GM19468 (cell line): ENCODE measurements around the gene SMYD1.

ENCODE experiments used
- ATAC-seq: cut with Tn5 transposase; IDR thresholded peaks from one replicate; pipeline ENCODE4 v1.9.1; 2021; ENCODE audit warnings: mild to moderate bottlenecking, moderate library complexity, moderate number of reproducible peaks; ENCODE audit not compliant: unreplicated experiment; ENCODE audit errors: extremely low read depth

Gene SMYD1

DNA sequence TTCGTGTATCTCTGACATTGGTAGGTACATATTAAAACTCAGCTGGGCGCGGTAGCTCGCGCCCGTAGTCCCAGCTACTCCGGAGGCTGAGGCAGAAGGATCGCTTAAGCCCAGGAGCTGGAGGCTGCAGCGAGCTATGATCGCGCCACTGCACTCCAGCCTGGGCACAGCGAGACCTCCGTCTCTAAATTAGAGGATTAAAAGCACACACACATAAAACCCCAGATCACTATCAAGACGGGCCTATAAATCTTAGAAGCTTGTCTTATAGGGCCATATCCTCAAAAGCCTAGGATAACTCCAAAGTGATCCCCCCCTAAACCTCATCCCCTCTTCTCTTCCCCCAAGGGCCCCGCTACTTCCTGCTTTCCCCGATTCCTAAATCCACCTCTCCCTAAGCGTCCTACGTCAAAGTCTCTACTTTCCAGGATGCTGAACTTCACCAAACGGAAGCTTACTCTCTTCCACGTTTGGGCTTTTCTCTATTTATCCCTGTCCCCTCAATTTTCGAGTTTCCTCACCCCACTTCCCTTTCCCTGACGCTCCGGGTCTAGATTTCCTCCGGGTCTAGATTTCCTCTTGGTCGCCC is 12.7 kb upstream of the SMYD1 start:
- no peak for ATAC-seq

DNA sequence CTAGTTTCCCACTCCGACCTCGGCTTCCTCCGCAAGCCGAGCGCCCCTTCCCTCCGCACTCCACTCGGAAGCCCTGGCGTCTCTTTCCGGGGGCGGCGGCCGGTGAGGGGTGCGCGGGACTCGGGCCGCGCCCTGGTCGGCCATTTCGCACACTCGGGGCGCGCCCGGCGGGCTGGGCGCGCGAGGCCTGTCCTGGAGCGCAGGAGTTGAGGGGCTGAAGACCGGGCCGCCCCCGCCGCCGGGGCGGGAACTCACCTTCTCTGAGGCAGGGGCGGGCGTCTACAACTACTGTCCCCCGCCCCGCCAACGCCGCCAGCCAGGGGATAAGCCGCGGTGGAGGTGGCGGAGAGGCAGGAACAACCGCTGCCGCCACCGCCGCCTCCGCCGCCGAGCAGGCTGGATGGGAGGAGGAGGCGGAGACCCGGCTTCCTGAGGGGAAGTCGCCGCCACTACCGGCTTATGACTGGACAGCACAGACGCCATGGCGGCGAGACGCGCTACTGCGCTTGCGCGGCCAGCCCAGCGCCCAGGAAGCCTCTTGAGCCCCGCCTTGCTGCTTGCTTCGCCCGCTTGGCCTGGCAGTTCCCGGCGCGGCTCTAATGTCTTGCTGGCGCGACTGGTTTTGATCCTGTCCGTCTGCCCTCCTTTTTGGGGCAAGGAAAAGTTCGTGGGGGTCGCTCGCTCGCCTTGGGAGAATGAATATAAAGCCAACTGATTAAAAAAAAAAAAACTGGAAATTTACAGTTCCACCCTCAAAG is 12.1 kb upstream of the SMYD1 start, which contains the start of gene KRCC1:
Gene KRCC1 (minus strand): TSS at position 413 of the 758 bp plus-strand sequence. CDS start 27,220 bp downstream, outside the sequence.
- peak; percentile 88 for ATAC-seq

DNA sequence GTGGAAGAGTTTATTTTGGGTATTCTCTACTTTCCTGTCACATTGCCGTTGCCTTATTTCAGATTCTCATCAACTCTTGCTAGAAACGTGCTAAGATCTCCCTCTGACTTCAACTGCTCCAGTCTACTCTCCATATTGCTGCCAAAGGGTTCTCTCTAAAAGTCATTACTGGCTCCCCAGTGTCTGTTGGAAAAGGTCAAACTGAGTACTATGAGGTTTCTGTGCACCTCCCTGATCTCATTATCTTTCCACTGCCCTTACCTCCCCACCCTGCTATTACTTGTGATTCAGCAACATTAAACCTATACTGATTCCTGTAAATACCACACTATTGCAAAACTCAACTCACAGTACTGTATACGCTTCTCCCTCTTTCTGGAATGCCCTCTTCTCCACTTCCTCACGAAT is 10.2 kb upstream of the SMYD1 start:
- no peak for ATAC-seq

DNA sequence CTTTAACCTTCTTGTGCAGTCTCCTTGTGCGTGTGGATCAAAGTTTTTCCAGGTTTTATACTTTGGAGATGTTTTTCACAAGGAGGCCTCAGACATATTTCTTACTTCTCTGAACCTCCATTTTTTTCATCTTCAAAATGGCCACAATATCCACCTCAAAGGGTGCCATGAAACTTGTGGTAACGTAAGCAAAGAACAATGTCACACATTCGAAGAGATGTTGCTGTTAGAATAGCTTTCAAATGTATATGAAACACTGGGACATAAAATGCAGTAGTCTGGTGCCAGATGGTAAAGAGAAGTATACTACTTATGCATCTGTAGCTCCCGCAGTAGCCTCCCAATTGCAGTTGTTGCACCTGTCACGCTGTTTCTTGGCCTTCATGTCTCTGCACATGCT is 9.4 kb upstream of the SMYD1 start:
- no peak for ATAC-seq

DNA sequence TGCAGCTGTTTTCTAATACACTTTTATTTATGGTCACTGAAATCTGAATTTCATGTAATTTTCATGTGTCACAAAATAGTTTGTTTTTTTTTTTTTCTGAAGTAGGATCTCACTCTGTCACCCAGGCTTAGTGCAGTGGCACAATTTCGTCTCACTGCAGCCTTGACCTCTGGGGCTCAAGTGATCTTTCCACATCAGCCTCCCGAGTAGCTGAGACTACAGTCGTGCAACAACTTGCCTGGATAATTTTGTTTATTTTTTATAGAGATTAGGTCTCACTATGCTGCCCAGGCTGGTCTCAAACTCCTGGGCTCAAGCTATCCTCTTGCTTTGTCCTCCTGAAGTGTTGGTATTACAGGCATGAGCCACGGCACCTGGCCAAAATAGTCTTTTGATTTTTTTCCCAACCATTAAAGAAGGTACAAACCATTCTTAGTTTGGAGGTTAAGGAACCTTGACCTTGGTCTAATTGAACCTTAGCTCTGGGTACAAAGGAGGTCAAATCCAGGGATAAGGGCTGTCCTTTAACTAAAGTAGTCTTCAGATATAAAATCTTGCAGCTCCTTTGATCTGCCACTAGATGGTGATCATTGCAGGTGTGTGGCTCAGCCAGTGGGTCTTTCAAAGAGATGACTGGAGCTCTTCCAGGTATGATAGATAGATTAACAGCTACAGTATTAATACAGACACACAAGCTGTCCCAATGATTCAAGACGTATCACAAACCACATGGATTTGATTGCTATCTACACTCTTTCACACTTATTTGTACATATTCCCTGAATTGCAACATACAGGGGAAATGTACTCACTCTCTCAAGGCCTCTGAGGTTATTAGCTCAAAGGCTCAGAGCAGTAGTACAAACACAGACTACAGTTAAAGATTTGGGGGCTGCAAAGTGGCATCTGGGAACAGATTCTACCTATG is 7.4 kb upstream of the SMYD1 start:
- no peak for ATAC-seq

DNA sequence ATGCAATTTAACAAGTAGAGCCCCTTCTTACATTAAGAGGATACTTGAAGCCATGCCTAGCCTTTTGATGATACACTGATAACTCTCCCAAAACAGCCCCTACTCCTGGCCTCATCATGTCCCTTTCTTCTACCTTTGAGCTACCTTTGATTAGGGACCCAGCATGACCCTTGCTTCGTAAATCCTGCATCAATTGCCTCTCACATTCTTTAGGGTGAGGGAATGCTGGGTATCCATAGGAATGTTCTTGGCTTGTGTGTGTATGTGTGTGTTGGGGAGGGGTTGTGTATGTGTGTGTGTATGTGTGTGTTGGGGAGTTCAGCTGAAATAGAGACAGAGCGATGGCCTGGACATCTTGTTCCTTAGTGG is 6.7 kb upstream of the SMYD1 start:
- ATAC-seq: no peak

DNA sequence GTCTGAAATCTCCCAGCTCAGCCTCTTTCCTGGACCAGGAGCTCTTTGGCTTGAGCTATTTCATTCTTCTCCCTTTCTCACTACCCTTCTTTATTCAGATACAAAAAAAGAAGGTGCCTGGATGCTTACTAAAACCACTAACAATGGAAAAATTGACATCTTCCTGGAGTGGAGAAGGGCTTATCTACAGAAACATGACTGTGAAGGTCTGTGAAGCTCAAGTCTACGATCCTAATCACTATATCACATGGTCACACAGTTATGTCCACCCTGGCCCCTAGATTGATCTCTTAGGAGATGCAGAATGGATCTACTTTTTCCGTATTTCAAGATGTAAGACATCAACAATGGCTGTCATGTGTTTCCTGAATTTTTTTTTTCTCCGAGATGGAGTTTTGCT is 6.3 kb upstream of the SMYD1 start:
- ATAC-seq: no peak

DNA sequence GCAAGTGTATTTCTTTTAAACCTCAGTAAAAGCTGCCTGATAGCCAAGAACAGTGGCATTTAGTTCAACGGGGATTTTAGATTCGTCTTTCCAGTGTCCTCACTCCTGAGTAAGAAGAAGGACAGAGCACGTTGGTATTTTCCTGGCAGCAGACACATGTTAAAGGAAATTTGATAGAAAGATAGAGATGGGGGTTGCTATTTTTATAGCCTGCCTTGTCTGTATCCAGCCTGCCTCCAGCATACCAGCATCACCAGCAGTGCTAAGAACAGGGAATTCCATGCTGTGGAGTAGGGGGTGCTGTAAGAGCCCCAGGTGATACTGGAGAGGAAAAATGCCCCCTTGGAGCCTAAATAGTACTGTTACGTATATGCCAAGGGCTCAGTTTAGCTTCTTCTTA is 1.1 kb upstream of the SMYD1 start:
- no peak for ATAC-seq

DNA sequence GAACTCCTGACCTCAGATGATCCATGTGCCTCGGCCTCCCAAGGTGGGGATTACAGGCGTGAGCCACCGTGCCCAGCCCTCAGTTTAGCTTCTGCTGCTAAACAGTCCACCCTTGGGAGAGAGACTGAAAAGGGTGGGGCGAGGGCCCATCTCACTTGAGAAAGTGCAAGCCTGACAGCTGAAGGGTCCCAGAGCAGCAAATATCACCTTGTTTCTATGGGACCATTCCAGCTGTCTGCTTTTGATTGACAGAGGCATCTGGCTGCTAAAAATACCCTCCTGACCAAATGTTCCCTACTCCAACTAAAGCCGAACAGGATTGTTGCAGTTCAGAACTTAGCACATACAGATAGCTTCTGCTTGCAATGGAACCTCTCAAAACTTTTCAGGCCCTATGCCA is 436 bp upstream of the SMYD1 start:
- ATAC-seq: no peak

DNA sequence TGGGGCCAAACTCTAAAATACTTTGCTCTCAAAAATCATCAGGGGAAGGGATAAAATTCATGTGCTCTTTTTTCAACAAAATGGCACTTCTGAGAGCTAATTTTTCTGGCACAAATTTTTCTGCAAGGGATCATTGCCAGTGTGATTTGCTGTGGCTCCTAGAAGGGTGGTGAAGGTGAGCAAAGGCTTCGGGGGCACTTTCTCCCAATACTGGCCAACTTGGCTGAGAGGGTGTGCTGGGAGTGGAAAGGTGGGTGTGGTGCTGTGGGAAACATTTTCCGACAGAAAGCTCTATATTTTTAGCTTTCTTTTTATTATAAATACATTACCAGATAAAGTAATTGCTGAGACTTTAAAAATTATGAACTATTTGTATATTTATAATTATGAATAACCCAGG is 419 bp downstream of the SMYD1 start:
- no peak for ATAC-seq

DNA sequence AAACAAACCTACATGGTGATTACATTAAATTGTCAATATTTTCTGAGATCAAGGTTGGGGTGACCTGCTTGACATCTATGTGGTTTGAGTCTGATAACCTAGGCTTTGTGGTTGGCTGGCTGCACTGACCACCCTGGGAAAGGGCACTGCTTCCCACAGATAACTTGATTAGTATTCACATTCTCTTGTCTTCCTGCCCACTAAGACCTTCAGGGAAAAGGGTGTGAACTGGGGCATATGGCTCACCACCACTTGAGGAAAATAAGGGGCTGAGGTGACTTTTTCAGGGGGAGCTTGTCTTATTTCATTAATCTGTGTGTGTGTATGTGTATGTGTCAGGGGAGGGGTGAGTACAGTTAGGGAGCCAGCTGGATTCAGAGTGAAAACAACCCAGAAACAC is 1.5 kb downstream of the SMYD1 start:
- ATAC-seq: no peak

DNA sequence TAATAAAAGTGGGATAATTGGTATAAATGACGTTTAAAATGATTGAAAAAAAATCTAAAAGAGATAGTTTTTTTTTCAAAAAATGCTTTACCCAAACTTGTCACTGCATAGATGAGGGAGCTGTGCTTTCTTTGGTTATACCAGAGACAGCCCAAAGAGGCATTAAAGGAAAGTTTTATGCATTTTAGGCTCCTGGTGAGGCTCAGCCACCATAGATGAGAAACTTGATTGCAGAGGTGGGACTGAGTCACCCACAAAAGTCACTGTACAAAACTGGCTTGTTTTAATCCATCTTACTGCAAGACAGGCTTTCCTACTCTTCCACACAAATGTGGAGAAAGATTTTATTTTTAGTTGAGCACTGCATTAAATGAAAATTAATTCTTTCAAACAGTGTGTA is 2.4 kb downstream of the SMYD1 start:
- ATAC-seq: no peak

DNA sequence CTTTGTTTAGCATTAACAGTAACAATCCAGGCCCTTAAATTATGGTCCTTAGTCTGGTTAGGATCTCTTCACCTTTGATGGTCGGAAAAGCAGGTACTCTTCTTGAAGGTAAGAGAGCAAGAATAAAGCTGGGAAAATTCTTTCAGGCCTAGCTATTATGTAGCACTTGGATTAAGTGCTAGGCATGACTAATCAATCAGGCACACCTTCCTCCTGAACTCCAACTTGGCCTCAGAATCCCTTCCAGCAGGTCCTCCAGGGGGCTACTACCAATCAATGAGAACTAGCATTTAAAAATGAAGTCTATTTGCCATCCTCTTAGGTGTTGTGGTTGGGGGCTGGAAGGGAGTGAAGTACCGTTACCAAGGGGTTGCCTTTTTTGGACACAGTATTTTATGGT is 3.7 kb downstream of the SMYD1 start:
- ATAC-seq: no peak

DNA sequence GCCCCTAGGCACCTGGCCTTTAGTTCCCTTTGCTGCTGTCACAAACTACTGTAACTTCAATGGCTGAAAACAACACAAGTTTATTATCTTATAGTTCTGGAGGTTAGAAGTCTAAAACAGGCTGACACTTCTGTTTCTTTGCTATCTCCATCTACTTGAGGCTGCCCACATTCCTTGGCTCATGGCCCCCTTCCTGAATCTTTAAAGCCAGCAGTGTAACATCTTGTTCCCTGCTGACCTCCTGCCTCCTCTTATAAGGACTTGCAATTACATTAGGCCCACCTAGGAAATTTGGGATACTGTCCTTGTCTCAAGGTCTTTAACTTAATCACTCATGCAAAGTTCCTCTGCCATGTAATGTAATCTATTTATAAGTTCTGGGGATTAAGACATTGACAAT is 6.5 kb downstream of the SMYD1 start:
- ATAC-seq: no peak

DNA sequence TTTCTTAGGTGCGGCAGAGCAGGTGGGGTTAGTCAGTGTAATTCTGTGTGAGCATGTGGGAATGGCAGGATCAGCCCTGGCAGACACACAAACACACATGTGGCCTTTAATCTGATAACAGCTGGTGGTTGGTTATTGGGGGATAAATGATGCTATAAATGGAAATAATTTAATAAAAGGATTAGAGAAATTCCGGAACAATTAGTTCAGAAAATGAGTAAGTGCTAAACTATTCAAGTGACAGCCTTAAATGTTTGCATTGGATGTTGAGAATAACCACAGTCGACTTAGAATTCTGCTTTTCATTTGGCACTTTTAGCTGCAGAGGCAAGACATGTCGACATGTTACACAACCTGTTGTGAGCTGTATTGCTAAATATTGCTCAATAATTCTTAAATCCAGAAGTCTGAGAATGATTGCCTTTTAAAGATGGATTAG is 7.2 kb downstream of the SMYD1 start:
- no peak for ATAC-seq

DNA sequence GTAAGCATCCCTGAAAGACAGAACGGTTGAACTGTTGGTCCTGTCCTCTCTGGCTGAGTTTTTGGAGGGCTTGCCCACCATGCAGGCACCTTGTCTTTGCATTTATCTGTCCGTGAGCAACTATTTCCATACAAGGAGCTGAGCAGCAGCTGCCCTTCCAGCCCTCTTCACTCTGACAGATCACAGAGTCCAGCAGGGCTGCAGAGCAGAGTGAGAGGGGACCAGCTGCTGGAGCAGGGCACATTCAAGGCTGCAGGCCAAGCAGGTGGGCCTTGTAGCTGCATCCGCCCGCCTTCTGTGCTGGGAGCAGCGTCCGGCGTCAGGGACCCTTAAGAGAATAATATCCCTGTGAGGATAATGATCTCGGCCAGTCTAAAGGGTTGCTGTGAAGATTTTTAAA is 9.5 kb downstream of the SMYD1 start:
- no peak for ATAC-seq

DNA sequence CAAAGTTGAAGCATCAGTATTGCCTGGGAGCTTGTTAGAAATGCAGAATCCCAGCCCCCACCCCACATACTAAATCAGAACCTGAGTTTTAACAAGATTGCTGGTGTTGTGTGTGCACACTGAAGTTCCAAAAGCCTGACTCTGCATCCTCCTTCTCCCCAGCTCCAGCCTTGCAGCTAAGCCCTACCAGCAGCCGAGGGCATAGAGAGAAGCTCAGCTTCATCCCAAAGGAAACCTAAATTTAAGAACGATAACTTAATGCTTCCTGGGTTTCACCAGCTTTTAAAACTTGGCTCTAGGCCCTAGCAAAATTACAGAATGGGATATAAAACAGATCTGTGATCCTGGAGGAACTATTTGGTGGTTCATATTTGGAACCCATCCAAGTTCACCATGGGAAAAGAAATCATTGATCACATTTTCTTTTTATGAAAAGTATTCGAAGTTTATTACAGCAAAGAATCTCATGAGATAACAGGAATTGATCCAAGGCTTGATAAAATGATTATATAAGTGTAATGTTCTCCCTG is 11.1 kb downstream of the SMYD1 start:
- no peak for ATAC-seq

DNA sequence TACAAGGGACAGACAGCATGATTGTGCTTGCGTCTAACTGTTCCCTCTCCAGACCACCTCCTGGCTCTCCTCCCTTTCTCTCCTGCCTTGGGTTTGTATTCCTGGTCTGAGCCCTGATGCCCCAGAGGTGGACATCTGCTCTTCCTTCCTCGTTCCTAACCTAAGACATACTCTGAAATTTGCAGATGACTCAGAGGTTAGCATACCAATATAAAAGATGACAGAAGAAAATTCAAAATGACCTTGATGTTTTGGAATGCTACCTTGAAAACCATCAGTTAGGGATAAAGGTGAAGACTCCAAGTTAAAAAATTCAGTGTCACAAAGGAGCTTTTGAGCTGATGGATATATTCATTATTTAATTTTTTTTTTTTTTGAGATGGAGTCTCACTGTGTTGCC is 12.9 kb downstream of the SMYD1 start:
- no peak for ATAC-seq

DNA sequence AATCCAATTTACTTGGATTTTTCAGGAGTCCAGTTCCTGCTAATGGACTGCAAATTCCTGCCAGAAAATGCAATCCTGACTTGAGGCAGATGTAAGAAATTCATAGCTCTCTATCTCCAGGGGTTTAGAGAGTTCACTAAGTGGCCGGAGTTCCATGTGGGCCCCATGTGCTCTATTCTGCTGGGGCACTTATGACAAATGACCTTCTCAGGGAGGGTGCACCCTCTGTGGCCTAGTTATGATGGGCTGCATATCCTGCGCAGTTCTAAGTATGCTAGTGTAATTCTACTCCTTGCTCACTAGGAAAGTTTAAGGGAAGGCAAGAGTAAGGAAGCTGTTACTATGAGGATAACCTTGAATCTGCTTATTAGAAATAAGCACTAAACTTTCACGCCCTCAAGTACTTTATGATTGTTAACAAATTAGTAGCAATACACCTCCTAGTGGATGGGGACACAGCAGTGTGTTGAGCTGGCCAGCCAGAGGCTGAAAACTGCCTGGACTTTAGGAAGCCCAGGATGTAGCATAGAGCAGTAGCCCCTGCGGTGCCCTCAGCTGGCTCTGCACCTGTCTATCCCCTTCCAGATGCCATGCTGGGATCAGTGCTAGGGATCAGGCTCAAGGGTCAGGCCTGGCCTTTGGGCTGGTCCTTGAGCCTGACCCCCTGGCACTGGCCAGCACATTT is 14.4 kb downstream of the SMYD1 start:
- no peak for ATAC-seq

DNA sequence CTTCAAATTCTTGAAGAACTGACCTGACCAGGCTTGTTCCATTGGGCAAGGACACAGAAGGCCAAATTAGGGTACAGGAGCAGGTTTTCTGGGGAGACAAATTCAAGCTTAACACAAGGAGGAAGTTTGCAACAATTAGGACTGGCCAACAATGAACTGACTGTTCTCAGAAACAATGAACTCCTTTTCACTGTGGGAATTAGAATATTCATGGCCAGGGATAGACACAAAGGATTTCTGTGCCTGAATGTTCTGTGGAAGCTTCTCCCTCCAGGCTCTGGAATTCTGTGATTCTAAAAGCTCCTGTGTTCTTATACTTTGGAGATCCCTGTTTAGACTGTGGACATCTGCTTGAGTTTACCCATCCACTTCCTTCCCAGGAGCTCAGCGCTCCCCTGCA is 15.2 kb downstream of the SMYD1 start:
- no peak for ATAC-seq
